Panc1 (cell line): ENCODE results near the gene TBC1D25. TPM values are rescaled to one million over a fixed set of nuclear protein-coding genes. Genes with fewer than 3 reads are reported as not detected.

Experiments
- ATAC-seq: fragments of 200-7000 bp; cut with Tn5 transposase; 2 replicates; pipeline ENCODE4 v1.9.1; 2020; ENCODE audit warnings: mild to moderate bottlenecking, moderate library complexity
- BruUV-seq: library from RNA; stranded (reverse); fragments of 400-500 nt; replicated peaks from 2 replicates; lab custom pipeline; 2021; lab: Mats Ljungman, UMichigan
- CTCF ChIA-PET: fragments of 300-600 bp; sonication (Branson Sonifier 250); formaldehyde crosslinking; loops from one replicate; lab custom pipeline; 2022; ENCODE audit warnings: antibody characterized with exemption; lab: Charles Lee
- POLR2A ChIA-PET: fragments of 300-600 bp; sonication (Branson Sonifier 250); formaldehyde crosslinking; loops from one replicate; lab custom pipeline; 2022; ENCODE audit warnings: antibody characterized with exemption; lab: Charles Lee
- DNase-seq: peaks from one replicate; pipeline ENCODE4 v3.0.0-alpha.2; 2010; ENCODE audit warnings: low read depth, low spot score
- H3K27ac ChIP-seq: 2 replicates; pipeline ENCODE4 v1.5.1; 2011; ENCODE audit warnings: mild to moderate bottlenecking, low read length, inconsistent platforms
- H3K27me3 ChIP-seq: fragments of 200-500 bp; sonication (Bioruptor generic); 2 replicates; pipeline ENCODE4 v1.6.0; 2014; ENCODE audit warnings: low read length, inconsistent platforms; ENCODE audit not compliant: control insufficient read depth, insufficient read depth
- H3K36me3 ChIP-seq: fragments of 200-500 bp; sonication (Bioruptor generic); 2 replicates; pipeline ENCODE4 v1.5.1; 2014; ENCODE audit warnings: inconsistent platforms, mild to moderate bottlenecking, low read length, moderate library complexity; ENCODE audit not compliant: control insufficient read depth, insufficient read depth
- H3K4me1 ChIP-seq: 2 replicates; pipeline ENCODE4 v1.5.1; 2011; ENCODE audit warnings: inconsistent platforms, mild to moderate bottlenecking, low read length, moderate library complexity; ENCODE audit not compliant: control insufficient read depth, insufficient read depth
- H3K4me3 ChIP-seq, 2 experiments: 2 replicates each; pipeline ENCODE4 v1.5.1; 2011 to 2012; ENCODE audit warnings: low read depth in 2 of 2, low read length in 2 of 2, mild to moderate bottlenecking in 2 of 2, inconsistent platforms in 1 of 2, moderate library complexity in 1 of 2
- H3K9me3 ChIP-seq: fragments of 200-500 bp; sonication (Bioruptor generic); 2 replicates; pipeline ENCODE4 v1.5.1; 2014; ENCODE audit warnings: low read depth, mild to moderate bottlenecking, inconsistent platforms, low read length, moderate library complexity; ENCODE audit not compliant: control insufficient read depth, insufficient read depth
- POLR2AphosphoS5 ChIP-seq: IDR thresholded peaks from 2 replicates; pipeline ENCODE4 v1.6.1; 2012; ENCODE audit warnings: mild to moderate bottlenecking, low read depth, low read length, moderate library complexity
- SIN3A ChIP-seq: IDR thresholded peaks from 2 replicates; pipeline ENCODE4 v1.6.1; 2012; ENCODE audit warnings: low read depth, mild to moderate bottlenecking, low read length, moderate library complexity, borderline replicate concordance; ENCODE audit not compliant: insufficient read depth
- TCF7L2 ChIP-seq: IDR thresholded peaks from 2 replicates; pipeline ENCODE4 v1.6.1; 2011; ENCODE audit warnings: mild to moderate bottlenecking, low read depth, low read length, inconsistent platforms
- in situ Hi-C: cut with HindIII; loops from 2 replicates; pipeline ENCODE4 v1.10.0; 2016; ENCODE audit warnings: low sequenced_read_pairs, low pct_unique_long_range_greater_than_20kb
- intact Hi-C: fragments of 100-400 bp; cut with micrococcal nuclease; formaldehyde crosslinking; loops from one replicate; pipeline ENCODE4 v1.10.0; 2022; ENCODE audit not compliant: unreplicated experiment
- total RNA-seq: library from RNA; stranded (reverse); gene quantifications from one replicate; pipeline ENCODE4 v1.2.1, GENCODE V29; 2021; ENCODE audit not compliant: unreplicated experiment
- TF ChIP-seq, protein P1 (sequence below): fragments of 450-650 bp; IDR thresholded peaks from 2 replicates; pipeline ENCODE4 v1.5.1; 2017; ENCODE audit warnings: mild to moderate bottlenecking
- TF ChIP-seq, protein P2 (sequence below), 2 experiments: IDR thresholded peaks; 2 replicates each; pipeline ENCODE4 v1.6.1; 2011 to 2012; ENCODE audit warnings: low read depth in 2 of 2, control low read depth in 1 of 2, low read length in 1 of 2, mild to moderate bottlenecking in 1 of 2, moderate library complexity in 1 of 2; ENCODE audit not compliant: insufficient read depth in 1 of 2

Gene TBC1D25
- total RNA-seq, 1 experiment from 2014 or later = 29.4 TPM

DNA sequence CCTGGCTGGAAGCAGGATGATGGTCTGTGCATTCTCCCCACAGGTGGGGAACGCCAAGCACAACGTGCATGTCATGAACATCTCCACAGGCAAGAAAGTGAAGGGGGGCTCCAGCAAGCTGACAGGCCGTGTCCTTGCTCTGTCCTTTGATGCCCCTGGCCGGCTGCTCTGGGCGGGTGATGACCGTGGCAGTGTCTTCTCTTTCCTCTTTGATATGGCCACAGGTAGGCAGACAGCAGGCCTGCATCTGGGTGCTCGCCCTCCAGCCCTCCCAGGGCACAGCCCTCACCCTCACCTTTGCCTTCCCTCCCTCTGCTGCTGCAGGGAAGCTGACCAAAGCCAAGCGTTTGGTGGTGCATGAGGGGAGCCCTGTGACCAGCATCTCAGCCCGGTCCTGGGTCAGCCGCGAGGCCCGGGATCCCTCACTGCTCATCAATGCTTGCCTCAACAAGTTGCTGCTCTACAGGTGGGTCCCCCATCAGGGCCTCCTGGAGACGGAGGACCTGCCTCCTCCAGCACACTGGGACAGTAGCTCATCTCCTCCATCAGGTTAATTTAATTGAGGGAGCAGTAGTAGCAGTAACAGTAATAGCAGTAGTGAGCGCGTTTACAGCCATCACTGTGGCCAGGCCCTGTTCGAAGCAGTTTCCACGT is 62.4 kb downstream of the TBC1D25 start:
- intact Hi-C loops (no loop called here), in situ Hi-C loops (no loop called here)
- H3K4me3 ChIP-seq = no peak overlapping the region
- DNase-seq (no peak), ATAC-seq (no peak)
- no TSS peak for BruUV-seq
- H3K9me3 ChIP-seq = no peaks in the 10 kb centered on the region
- ChIA-PET CTCF (no interaction called here), POLR2A (no interaction called here)
- H3K27ac ChIP-seq = no peak overlapping the region
- peaks cover 2% of the 10 kb centered on the region; the same call in 1 of the 2 replicates for H3K36me3 ChIP-seq
- H3K4me1 ChIP-seq = no peaks in the 10 kb centered on the region; the same call in 1 of the 2 replicates
- H3K27me3 ChIP-seq = no peaks in the 10 kb centered on the region
- no peak for TF ChIP-seq SIN3A
- TF ChIP-seq POLR2AphosphoS5 = no peak
- TF ChIP-seq, protein P1, sequence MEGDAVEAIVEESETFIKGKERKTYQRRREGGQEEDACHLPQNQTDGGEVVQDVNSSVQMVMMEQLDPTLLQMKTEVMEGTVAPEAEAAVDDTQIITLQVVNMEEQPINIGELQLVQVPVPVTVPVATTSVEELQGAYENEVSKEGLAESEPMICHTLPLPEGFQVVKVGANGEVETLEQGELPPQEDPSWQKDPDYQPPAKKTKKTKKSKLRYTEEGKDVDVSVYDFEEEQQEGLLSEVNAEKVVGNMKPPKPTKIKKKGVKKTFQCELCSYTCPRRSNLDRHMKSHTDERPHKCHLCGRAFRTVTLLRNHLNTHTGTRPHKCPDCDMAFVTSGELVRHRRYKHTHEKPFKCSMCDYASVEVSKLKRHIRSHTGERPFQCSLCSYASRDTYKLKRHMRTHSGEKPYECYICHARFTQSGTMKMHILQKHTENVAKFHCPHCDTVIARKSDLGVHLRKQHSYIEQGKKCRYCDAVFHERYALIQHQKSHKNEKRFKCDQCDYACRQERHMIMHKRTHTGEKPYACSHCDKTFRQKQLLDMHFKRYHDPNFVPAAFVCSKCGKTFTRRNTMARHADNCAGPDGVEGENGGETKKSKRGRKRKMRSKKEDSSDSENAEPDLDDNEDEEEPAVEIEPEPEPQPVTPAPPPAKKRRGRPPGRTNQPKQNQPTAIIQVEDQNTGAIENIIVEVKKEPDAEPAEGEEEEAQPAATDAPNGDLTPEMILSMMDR = no peak
- TF ChIP-seq, protein P2, sequence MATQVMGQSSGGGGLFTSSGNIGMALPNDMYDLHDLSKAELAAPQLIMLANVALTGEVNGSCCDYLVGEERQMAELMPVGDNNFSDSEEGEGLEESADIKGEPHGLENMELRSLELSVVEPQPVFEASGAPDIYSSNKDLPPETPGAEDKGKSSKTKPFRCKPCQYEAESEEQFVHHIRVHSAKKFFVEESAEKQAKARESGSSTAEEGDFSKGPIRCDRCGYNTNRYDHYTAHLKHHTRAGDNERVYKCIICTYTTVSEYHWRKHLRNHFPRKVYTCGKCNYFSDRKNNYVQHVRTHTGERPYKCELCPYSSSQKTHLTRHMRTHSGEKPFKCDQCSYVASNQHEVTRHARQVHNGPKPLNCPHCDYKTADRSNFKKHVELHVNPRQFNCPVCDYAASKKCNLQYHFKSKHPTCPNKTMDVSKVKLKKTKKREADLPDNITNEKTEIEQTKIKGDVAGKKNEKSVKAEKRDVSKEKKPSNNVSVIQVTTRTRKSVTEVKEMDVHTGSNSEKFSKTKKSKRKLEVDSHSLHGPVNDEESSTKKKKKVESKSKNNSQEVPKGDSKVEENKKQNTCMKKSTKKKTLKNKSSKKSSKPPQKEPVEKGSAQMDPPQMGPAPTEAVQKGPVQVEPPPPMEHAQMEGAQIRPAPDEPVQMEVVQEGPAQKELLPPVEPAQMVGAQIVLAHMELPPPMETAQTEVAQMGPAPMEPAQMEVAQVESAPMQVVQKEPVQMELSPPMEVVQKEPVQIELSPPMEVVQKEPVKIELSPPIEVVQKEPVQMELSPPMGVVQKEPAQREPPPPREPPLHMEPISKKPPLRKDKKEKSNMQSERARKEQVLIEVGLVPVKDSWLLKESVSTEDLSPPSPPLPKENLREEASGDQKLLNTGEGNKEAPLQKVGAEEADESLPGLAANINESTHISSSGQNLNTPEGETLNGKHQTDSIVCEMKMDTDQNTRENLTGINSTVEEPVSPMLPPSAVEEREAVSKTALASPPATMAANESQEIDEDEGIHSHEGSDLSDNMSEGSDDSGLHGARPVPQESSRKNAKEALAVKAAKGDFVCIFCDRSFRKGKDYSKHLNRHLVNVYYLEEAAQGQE (IDR thresholded peaks at IDR 0.05; ENCODE audit: insufficient read depth in 1 of 2, low read depth in 2 of 2, low read length in 1 of 2) = no peak
- TF ChIP-seq TCF7L2 = no peak

- Histone ChIP-seq H3K4me1 (no peaks in the 10 kb centered on the region), H3K36me3 (peaks cover under 1% of the 10 kb centered on the region; the same call in 1 of the 2 replicates), H3K4me3 (no peak overlapping the region), H3K27me3 (no peaks in the 10 kb centered on the region), H3K27ac (no peak overlapping the region), H3K9me3 (no peaks in the 10 kb centered on the region)
- TF ChIP-seq POLR2AphosphoS5 (no peak), TCF7L2 (no peak)
- CTCF ChIA-PET = no interaction called here
- BruUV-seq = no TSS peak
- intact Hi-C loops = no loop called here
- POLR2A ChIA-PET = no interaction called here
- ATAC-seq (no peak), DNase-seq (no peak)
- in situ Hi-C loops = no loop called here
Measured at GRCh38 chrX:48604701-48605100, 65.2 kb downstream of the TBC1D25 start.

DNA sequence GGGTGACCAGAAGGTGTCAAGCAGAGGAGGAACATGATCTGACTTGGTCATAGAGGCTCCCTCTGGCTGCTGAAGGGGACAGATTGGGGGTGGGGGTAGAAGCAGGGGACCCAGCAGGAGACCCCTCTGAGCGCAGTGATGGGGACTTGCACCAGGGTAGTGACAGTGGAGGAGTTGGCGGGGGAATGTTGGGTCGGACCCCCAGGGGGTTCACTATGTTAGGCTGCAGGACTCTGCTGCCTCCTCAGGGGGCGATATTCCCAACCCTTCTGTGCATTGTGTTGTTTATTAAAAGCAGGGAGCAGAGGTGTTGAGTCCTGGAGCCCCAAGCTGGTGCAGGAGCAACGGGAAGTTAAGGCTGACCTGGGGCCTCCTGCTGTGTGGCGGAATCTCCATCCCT is 66.6 kb downstream of the TBC1D25 start:
- Histone ChIP-seq H3K27ac (no peak overlapping the region), H3K9me3 (no peaks in the 10 kb centered on the region), H3K27me3 (no peaks in the 10 kb centered on the region), H3K4me3 (no peak overlapping the region), H3K4me1 (no peaks in the 10 kb centered on the region), H3K36me3 (no peaks in the 10 kb centered on the region)
- CTCF ChIA-PET = no interaction called here
- in situ Hi-C loops = no loop called here
- DNase-seq = no peak
- ATAC-seq = no peak
- TF ChIP-seq, protein P1 = no peak
- TF ChIP-seq SIN3A = no peak
- TF ChIP-seq, protein P2 (IDR thresholded peaks at IDR 0.05; ENCODE audit: insufficient read depth in 1 of 2, low read depth in 2 of 2, low read length in 1 of 2) = no peak
- no peak for TF ChIP-seq TCF7L2
- no peak for TF ChIP-seq POLR2AphosphoS5
- intact Hi-C loops = no loop called here
- TSS peak; percentile 37 for BruUV-seq
- POLR2A ChIA-PET = no interaction called here
